Bronchial epithelial cell (primary cell): ENCODE data around the gene CLASP2. TPM values are rescaled to one million over a fixed set of nuclear protein-coding genes. Genes with fewer than 3 reads are reported as not detected.

Experiments used
- DNase-seq: peaks from one replicate; pipeline ENCODE4 v3.0.0-alpha.2; 2010; ENCODE audit warnings: low read depth
- FAIRE-seq: peaks from 2 replicates; lab custom pipeline; 2011; peaks lifted over from hg19 to GRCh38; lab: Jason Lieb, UNC
- H3K27me3 ChIP-seq: 2 replicates; pipeline ENCODE4 v1.5.1; 2011; ENCODE audit warnings: low read length; ENCODE audit not compliant: control insufficient read depth, insufficient read depth
- H3K36me3 ChIP-seq: 2 replicates; pipeline ENCODE4 v1.5.1; 2011; ENCODE audit warnings: low read length; ENCODE audit not compliant: control insufficient read depth, insufficient read depth
- H3K4me3 ChIP-seq: 2 replicates; pipeline ENCODE4 v1.5.1; 2011; ENCODE audit warnings: mild to moderate bottlenecking, low read depth, low read length, control low read depth
- total RNA-seq: library from RNA; depleted of rRNA; stranded (reverse); fragments of >200 nt; gene quantifications from 2 replicates; pipeline ENCODE4 v1.2.1, GENCODE V29; 2014
- TF ChIP-seq, protein P1 (sequence below): IDR thresholded peaks from 2 replicates; pipeline ENCODE4 v1.5.1; 2011; ENCODE audit warnings: mild to moderate bottlenecking, moderate library complexity, low read length, control low read depth, inconsistent platforms; ENCODE audit not compliant: insufficient read depth, severe bottlenecking

The CLASP2 gene
- total RNA-seq, 1 donor from 2014 or later, result 43.4 TPM

DNA sequence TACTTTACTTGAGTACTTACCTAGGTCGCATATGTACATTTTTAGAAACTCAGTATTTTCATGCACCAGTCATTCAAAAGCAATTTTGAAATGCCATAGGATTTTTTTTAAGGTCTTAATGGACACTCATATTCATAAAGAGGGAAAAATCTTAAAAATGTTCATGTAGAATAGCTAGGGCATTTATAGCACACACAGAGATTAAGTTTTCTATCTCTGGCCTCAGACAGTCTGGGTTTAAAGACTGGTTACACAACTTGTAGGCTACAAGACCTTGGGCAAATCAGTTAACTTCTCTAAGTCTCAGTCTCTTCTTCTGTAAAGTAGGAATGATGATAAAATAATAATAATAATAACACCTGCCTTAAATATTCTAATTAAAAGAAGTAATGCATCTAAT is 229.4 kb downstream of the CLASP2 start:
- Histone ChIP-seq H3K27me3 (no peaks in the 10 kb centered on the region), H3K4me3 (no peak overlapping the region), H3K36me3 (no peaks in the 10 kb centered on the region)
- no peak for DNase-seq
- TF ChIP-seq, protein P1, sequence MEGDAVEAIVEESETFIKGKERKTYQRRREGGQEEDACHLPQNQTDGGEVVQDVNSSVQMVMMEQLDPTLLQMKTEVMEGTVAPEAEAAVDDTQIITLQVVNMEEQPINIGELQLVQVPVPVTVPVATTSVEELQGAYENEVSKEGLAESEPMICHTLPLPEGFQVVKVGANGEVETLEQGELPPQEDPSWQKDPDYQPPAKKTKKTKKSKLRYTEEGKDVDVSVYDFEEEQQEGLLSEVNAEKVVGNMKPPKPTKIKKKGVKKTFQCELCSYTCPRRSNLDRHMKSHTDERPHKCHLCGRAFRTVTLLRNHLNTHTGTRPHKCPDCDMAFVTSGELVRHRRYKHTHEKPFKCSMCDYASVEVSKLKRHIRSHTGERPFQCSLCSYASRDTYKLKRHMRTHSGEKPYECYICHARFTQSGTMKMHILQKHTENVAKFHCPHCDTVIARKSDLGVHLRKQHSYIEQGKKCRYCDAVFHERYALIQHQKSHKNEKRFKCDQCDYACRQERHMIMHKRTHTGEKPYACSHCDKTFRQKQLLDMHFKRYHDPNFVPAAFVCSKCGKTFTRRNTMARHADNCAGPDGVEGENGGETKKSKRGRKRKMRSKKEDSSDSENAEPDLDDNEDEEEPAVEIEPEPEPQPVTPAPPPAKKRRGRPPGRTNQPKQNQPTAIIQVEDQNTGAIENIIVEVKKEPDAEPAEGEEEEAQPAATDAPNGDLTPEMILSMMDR, result no peak
- no peak for FAIRE-seq

DNA sequence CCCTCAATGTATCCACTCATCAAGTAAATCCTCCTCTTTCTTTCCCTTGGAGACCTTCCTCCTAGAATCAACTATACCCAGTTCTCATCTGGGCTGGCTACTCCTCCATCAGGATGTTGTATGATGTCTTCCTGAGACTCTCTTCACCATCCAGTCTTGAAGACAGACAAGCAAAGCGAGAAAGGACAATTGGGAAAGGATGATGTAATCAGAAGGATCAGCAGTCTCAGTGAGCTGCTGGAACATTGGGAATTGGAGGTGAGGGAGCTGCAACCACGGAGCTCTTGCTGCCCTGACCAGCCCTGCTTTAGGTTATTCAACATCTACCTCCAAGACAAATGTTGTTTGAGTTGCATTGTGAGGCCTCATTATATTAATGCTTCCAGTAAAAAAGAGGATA is 229.8 kb downstream of the CLASP2 start:
- no peak for FAIRE-seq
- no peaks in the 10 kb centered on the region for H3K27me3 ChIP-seq
- TF ChIP-seq, protein P1, result no peak
- no peak overlapping the region for H3K4me3 ChIP-seq
- DNase-seq, result no peak
- no peaks in the 10 kb centered on the region for H3K36me3 ChIP-seq

DNA sequence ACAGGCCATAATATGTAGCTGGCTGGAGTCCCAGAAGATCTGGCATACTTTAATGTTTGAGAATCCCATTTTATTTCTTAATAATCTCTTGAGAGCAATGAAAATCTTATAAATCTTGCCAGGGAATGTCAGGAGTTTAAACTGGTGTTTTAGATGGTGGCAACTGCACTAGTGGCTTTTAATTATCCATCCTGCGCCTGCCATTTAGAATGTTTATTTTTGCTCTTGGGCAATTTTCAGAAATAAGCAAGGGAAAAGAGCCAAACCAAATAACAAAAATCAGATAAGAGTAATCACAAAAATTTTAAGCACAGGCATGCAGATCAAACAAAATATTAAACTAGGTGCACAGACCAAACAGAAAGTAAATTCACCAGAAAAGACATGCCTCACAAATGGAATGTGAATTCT is 235.9 kb downstream of the CLASP2 start:
- Histone ChIP-seq H3K4me3 (no peak overlapping the region), H3K36me3 (no peaks in the 10 kb centered on the region), H3K27me3 (no peaks in the 10 kb centered on the region)
- TF ChIP-seq, protein P1, result no peak
- DNase-seq (no peak), FAIRE-seq (no peak)

DNA sequence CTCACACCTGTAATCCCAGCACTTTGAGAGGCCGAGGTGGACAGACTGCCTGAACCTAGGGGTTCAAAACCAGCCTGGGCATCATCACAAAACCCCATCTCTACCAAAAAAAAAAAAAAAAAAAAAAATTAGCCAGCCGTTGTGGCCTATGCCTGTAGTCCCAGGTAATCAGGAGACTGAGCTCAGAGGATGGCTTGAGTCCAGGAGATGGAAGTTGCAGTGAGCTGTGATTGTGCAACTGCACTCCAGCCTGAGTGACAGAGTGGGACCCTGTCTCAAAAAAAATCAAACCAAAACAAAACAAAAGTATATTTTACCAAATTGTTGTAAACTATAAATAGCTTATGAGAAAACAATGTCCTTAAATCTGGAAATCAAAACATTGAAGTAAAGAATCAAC is 243.2 kb downstream of the CLASP2 start:
- Histone ChIP-seq H3K36me3 (no peaks in the 10 kb centered on the region), H3K27me3 (no peaks in the 10 kb centered on the region), H3K4me3 (no peak overlapping the region)
- DNase-seq (peak; percentile 32), FAIRE-seq (no peak)
- TF ChIP-seq, protein P1, result no peak

DNA sequence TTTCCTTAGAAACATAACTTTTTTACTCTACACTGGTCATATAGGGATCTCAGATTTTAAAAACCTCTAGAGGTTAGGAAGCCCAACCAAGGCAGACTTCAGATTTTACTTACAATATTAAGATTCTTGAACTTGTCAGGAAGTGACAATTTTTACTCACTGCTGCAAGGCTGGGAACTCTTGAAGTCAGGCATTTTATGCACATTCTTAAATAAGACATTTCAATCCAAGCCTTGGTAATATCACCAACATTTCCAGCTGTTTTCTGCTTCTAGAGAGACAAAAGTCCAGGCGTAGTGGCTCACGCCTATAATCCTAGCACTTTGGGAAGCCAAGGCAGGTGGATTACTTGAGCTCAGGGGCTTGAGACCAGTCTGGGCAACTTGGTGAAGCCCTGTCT is 244.2 kb downstream of the CLASP2 start:
- TF ChIP-seq, protein P1, result no peak
- no peaks in the 10 kb centered on the region for H3K27me3 ChIP-seq
- H3K4me3 ChIP-seq, result no peak overlapping the region
- no peak for FAIRE-seq
- no peaks in the 10 kb centered on the region for H3K36me3 ChIP-seq
- no peak for DNase-seq

DNA sequence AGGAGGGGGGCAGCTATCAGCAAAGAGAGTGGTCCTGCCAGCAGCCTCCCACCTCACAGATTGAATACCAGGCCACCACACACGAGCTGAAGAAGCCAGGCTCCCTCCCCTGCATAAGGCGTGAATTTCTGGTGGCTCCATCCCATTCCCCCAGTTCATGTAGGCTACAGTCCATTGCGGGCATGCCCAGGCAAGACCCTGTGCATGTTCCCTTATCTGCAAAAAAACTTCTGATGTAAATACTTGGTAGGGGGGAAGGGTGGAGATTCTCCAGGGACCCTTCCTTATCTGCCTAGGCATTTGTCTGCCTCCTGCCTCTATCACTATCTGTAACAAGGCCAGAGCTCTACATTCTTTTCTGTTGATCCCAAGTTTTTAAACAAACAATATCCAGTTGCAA is 250.3 kb downstream of the CLASP2 start:
- Histone ChIP-seq H3K27me3 (no peaks in the 10 kb centered on the region), H3K36me3 (no peaks in the 10 kb centered on the region), H3K4me3 (no peak overlapping the region)
- TF ChIP-seq, protein P1, result no peak
- FAIRE-seq (no peak), DNase-seq (peak; percentile 27)
